HK-2 (cell line): ENCODE measurements around the gene PRKAR1B.
A peak's percentile ranks its signal among the peaks of the same experiment; 100 is the strongest.

Experiments
- DNase-seq: peaks from one replicate; pipeline ENCODE4 v3.0.0-alpha.2; 2018; ENCODE audit not compliant: unreplicated experiment

The PRKAR1B gene

GRCh38 chr7:521221-522070 lies 205.6 kb downstream of the PRKAR1B start:
- DNase-seq, result peak; percentile 35

- DNase-seq, result no peak
These were observed 206.4 kb downstream of the PRKAR1B start for GRCh38 chr7:520503-521161.

- peak; percentile 58 for DNase-seq
These were observed 207.3 kb downstream of the PRKAR1B start, which contains the start of gene PDGFA for GRCh38 chr7:519484-520390. PDGFA (minus strand) TSS chr7:519846; CDS start chr7:519001, 845 bp downstream.

GRCh38 chr7:518630-519483 lies 208.2 kb downstream of the PRKAR1B start:
- peak; percentile 80 for DNase-seq

GRCh38 chr7:517774-518629 lies 209.1 kb downstream of the PRKAR1B start:
- peak; percentile 41 for DNase-seq

GRCh38 chr7:516606-517456 lies 210.2 kb downstream of the PRKAR1B start:
- peak; percentile 74 for DNase-seq

GRCh38 chr7:516216-516605 lies 210.9 kb downstream of the PRKAR1B start:
- no peak for DNase-seq

GRCh38 chr7:515628-516027 lies 211.5 kb downstream of the PRKAR1B start:
- DNase-seq, result no peak

GRCh38 chr7:514651-515598 lies 212.2 kb downstream of the PRKAR1B start:
- DNase-seq, result no peak

- DNase-seq, result no peak
These were observed 212.8 kb downstream of the PRKAR1B start for GRCh38 chr7:514242-514641.

- DNase-seq, result no peak
These were observed 213.4 kb downstream of the PRKAR1B start for GRCh38 chr7:513521-514166.

- no peak for DNase-seq
These were observed 214.4 kb downstream of the PRKAR1B start for GRCh38 chr7:512541-513311.

GRCh38 chr7:512146-512510 lies 215.0 kb downstream of the PRKAR1B start:
- DNase-seq, result no peak

GRCh38 chr7:511476-512145 lies 215.5 kb downstream of the PRKAR1B start:
- no peak for DNase-seq

GRCh38 chr7:510782-511281 lies 216.2 kb downstream of the PRKAR1B start:
- DNase-seq, result no peak

GRCh38 chr7:510131-510481 lies 217.0 kb downstream of the PRKAR1B start:
- DNase-seq, result no peak
